Vagina (tissue), 2 donors: ENCODE data around the gene UBE2Q1.

ENCODE experiments used
- POLR2AphosphoS5 ChIP-seq, 2 donors: sonication (generic); formaldehyde crosslinking; IDR thresholded peaks; one replicate each; pipeline ENCODE4 v1.9.0; 2017; ENCODE audit warnings: antibody characterized with exemption in 2 of 2, mild to moderate bottlenecking in 2 of 2, low read depth in 1 of 2; ENCODE audit not compliant: insufficient read depth in 1 of 2
- TF ChIP-seq, protein P1 (sequence below), 3 experiments: fragments of 450-650 bp in 2 of 3; fragments of 200-600 bp in 1 of 3; sonication (generic) in 1 of 3; IDR thresholded peaks; one replicate each; pipeline ENCODE4 v1.5.1; 2017 to 2019; ENCODE audit warnings: antibody characterized with exemption in 3 of 3, mild to moderate bottlenecking in 2 of 3, moderate library complexity in 2 of 3

DNA sequence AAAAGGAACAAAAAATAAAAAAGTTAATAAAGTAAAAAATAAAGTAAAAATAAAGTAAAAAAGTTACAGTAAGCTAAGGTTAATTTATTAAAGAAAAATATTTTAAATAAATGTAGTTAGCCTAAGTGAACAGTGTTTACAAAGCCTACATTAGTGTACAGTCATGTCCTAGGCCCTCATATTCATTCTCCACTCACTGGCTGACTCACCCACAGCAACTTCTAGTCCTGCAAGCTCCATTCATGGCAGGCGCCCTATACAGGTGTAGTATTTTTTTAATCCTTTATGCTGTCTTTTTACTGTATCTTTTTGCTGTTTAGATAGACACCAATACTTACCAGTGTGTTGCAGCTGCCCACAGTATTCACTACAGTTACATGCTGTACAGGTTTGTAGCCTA is 37.2 kb upstream of the UBE2Q1 start:
- TF ChIP-seq, protein P1, sequence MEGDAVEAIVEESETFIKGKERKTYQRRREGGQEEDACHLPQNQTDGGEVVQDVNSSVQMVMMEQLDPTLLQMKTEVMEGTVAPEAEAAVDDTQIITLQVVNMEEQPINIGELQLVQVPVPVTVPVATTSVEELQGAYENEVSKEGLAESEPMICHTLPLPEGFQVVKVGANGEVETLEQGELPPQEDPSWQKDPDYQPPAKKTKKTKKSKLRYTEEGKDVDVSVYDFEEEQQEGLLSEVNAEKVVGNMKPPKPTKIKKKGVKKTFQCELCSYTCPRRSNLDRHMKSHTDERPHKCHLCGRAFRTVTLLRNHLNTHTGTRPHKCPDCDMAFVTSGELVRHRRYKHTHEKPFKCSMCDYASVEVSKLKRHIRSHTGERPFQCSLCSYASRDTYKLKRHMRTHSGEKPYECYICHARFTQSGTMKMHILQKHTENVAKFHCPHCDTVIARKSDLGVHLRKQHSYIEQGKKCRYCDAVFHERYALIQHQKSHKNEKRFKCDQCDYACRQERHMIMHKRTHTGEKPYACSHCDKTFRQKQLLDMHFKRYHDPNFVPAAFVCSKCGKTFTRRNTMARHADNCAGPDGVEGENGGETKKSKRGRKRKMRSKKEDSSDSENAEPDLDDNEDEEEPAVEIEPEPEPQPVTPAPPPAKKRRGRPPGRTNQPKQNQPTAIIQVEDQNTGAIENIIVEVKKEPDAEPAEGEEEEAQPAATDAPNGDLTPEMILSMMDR (IDR thresholded peaks at IDR 0.05): no peak
- no peak for TF ChIP-seq POLR2AphosphoS5 (IDR thresholded peaks at IDR 0.05; ENCODE audit: insufficient read depth in 1 of 2, low read depth in 1 of 2)
